ENCODE data around the gene MYDGF.

MYDGF gene

GRCh38 chr19:4633140-4633967 lies 36.8 kb downstream of the MYDGF start:
- in situ Hi-C loops (cut with HindIII; ENCODE audit: low sequenced_read_pairs), result no loop called here
- no peak overlapping the region for H3K4me3 ChIP-seq (ENCODE audit: low read depth, low read length)
- TF ChIP-seq CTCF (IDR thresholded peaks at IDR 0.05; ENCODE audit: low read depth, low read length, missing control alignments), result peak; percentile 87
- no peak for DNase-seq (ENCODE audit: low read depth)

- peak; percentile 49 for TF ChIP-seq CTCF (IDR thresholded peaks at IDR 0.05; ENCODE audit: low read depth, low read length, missing control alignments)
- no peak overlapping the region for H3K4me3 ChIP-seq (ENCODE audit: low read depth, low read length)
- in situ Hi-C loops (cut with HindIII; ENCODE audit: low sequenced_read_pairs), result no loop called here
- no peak for DNase-seq (ENCODE audit: low read depth)
These were observed 45.3 kb downstream of the MYDGF start for GRCh38 chr19:4624733-4625362.

GRCh38 chr19:4624301-4624700 lies 45.8 kb downstream of the MYDGF start:
- no peak for DNase-seq (ENCODE audit: low read depth)
- in situ Hi-C loops (cut with HindIII; ENCODE audit: low sequenced_read_pairs), result no loop called here
- no peak for TF ChIP-seq CTCF (IDR thresholded peaks at IDR 0.05; ENCODE audit: low read depth, low read length, missing control alignments)
- H3K4me3 ChIP-seq (ENCODE audit: low read depth, low read length), result no peak overlapping the region

- in situ Hi-C loops (cut with HindIII; ENCODE audit: low sequenced_read_pairs), result no loop called here
- TF ChIP-seq CTCF (IDR thresholded peaks at IDR 0.05; ENCODE audit: low read depth, low read length, missing control alignments), result peak; percentile 14
- no peak overlapping the region for H3K4me3 ChIP-seq (ENCODE audit: low read depth, low read length)
- DNase-seq (ENCODE audit: low read depth), result no peak
These were observed 47.3 kb downstream of the MYDGF start for GRCh38 chr19:4622695-4623421.

- no peak for TF ChIP-seq CTCF (IDR thresholded peaks at IDR 0.05; ENCODE audit: low read depth, low read length, missing control alignments)
- DNase-seq (ENCODE audit: low read depth), result no peak
- in situ Hi-C loops (cut with HindIII; ENCODE audit: low sequenced_read_pairs), result no loop called here
- H3K4me3 ChIP-seq (ENCODE audit: low read depth, low read length), result no peak overlapping the region
These were observed 49.5 kb downstream of the MYDGF start for GRCh38 chr19:4620675-4621074.

GRCh38 chr19:4619668-4620294 lies 50.4 kb downstream of the MYDGF start:
- in situ Hi-C loops (cut with HindIII; ENCODE audit: low sequenced_read_pairs), result no loop called here
- TF ChIP-seq CTCF (IDR thresholded peaks at IDR 0.05; ENCODE audit: low read depth, low read length, missing control alignments), result no peak
- no peak for DNase-seq (ENCODE audit: low read depth)
- no peak overlapping the region for H3K4me3 ChIP-seq (ENCODE audit: low read depth, low read length)

All from astrocyte of the cerebellum (primary cell).